HepG2 (cell line): Measurements from ENCODE around the gene RUNX2. TPM values are rescaled to one million over a fixed set of nuclear protein-coding genes. Genes with fewer than 3 reads are reported as not detected.
A peak's percentile ranks its signal among the peaks of the same experiment; 100 is the strongest.

Experiments used
- ATAC-seq: fragments of 200-7000 bp; cut with Tn5 transposase; 3 replicates; pipeline ENCODE4 v1.9.1; 2020; ENCODE audit warnings: mild to moderate bottlenecking, moderate library complexity
- BruUV-seq: library from RNA; stranded (reverse); fragments of 400-500 nt; replicated peaks from 2 replicates; lab custom pipeline; 2021; lab: Mats Ljungman, UMichigan
- CTCF ChIA-PET: fragments of 300-600 bp; formaldehyde crosslinking; extraction: SDS; loops from one replicate; lab custom pipeline; 2021; ENCODE audit warnings: low total read pairs, inconsistent platforms, low intra/inter-chr PET ratio; lab: Yijun Ruan, JAX
- POLR2A ChIA-PET: fragments of 350-600 bp; sonication (Branson Sonifier 250); formaldehyde crosslinking; loops from one replicate; lab custom pipeline; 2020; ENCODE audit warnings: antibody characterized with exemption, inconsistent platforms; lab: Yijun Ruan, JAX
- DNase-seq: peaks from one replicate; pipeline ENCODE4 v3.0.0-alpha.2; 2015; ENCODE audit warnings: low spot score
- FAIRE-seq: peaks from 3 replicates; lab custom pipeline; 2011; peaks lifted over from hg19 to GRCh38; lab: Jason Lieb, UNC
- H2AFZ ChIP-seq: one replicate; pipeline ENCODE4 v1.6.1; 2011; ENCODE audit warnings: low read length, inconsistent platforms
- H3K27ac ChIP-seq: fragments of 300-600 bp; 3 replicates; pipeline ENCODE4 v1.8.0; 2011; ENCODE audit warnings: mixed run types, mild to moderate bottlenecking, mixed read lengths, low read length, inconsistent platforms; ENCODE audit not compliant: insufficient read depth; ENCODE audit errors: extremely low read length
- H3K27me3 ChIP-seq, 2 experiments: fragments of 200-600 bp in 1 of 2; 2 replicates in 1 of 2; 3 replicates in 1 of 2; pipeline versions ENCODE4 v1.6.0 to v1.8.0; 2011; ENCODE audit warnings: low read length in 2 of 2, mild to moderate bottlenecking in 2 of 2, moderate library complexity in 2 of 2, inconsistent platforms in 1 of 2; ENCODE audit not compliant: insufficient read depth in 2 of 2, control insufficient read depth in 1 of 2
- H3K36me3 ChIP-seq, 2 experiments: fragments of 200-600 bp in 1 of 2; replicated peaks in 1 of 2; 2 replicates in 1 of 2; 3 replicates in 1 of 2; pipeline versions ENCODE4 v1.5.1 to v1.8.0; 2011; ENCODE audit warnings: low read length in 2 of 2, inconsistent platforms in 1 of 2; ENCODE audit not compliant: insufficient read depth in 2 of 2, control insufficient read depth in 1 of 2
- H3K4me1 ChIP-seq: 2 replicates; pipeline ENCODE4 v1.5.1; 2012; ENCODE audit warnings: low read length, inconsistent platforms; ENCODE audit not compliant: insufficient read depth
- H3K4me2 ChIP-seq: 2 replicates; pipeline ENCODE4 v1.6.0; 2011; ENCODE audit warnings: low read depth, low read length, inconsistent platforms
- H3K4me3 ChIP-seq, 3 experiments: fragments of 200-600 bp in 1 of 3; sonication (generic), shearing (Covaris generic) in 1 of 3; replicated peaks in 1 of 3; 2 replicates each; pipeline ENCODE4 v1.5.1; 2011 to 2016; ENCODE audit warnings: low read length in 3 of 3, inconsistent platforms in 2 of 3, low read depth in 2 of 3, mild to moderate bottlenecking in 2 of 3, control low read depth in 1 of 3, mixed read lengths in 1 of 3; ENCODE audit not compliant: insufficient read depth in 1 of 3
- H3K79me2 ChIP-seq: one replicate; pipeline ENCODE4 v1.6.1; 2011; ENCODE audit warnings: low read length, inconsistent platforms; ENCODE audit not compliant: insufficient read depth
- H3K9ac ChIP-seq: 2 replicates; pipeline ENCODE4 v1.6.0; 2011; ENCODE audit warnings: mild to moderate bottlenecking, low read depth, low read length, inconsistent platforms; ENCODE audit not compliant: insufficient read depth
- H3K9me3 ChIP-seq: 2 replicates; pipeline ENCODE4 v1.5.1; 2012; ENCODE audit warnings: mild to moderate bottlenecking, low read length
- H4K20me1 ChIP-seq: 2 replicates; pipeline ENCODE4 v1.6.0; 2011; ENCODE audit warnings: inconsistent platforms, mild to moderate bottlenecking, low read length, moderate library complexity; ENCODE audit not compliant: insufficient read depth
- DNMT1 ChIP-seq: sonication (generic); formaldehyde crosslinking; IDR thresholded peaks from 2 replicates; pipeline ENCODE4 v1.5.1; 2020; ENCODE audit warnings: mild to moderate bottlenecking, missing genetic modification reagents
- MAFK ChIP-seq, 2 experiments: IDR thresholded peaks in 1 of 2; conservative IDR thresholded peaks in 1 of 2; 2 replicates each; pipeline ENCODE4 v1.6.1; 2011; ENCODE audit warnings: improper control_type of control experiment in 2 of 2, low read length in 2 of 2
- ZNF407 ChIP-seq: sonication (generic); formaldehyde crosslinking; IDR thresholded peaks from one replicate; pipeline ENCODE4 v1.5.1; 2020; ENCODE audit warnings: mild to moderate bottlenecking, missing genetic modification reagents; ENCODE audit errors: not compliant biosample characterization
- WGBS: methylation state at CpG from one replicate; pipeline ENCODE4 v1.1.6; 2017; ENCODE audit warnings: low lambda C conversion rate; 5-methylcytosine and 5-hydroxymethylcytosine counted together
- in situ Hi-C: cut with HindIII; loops from 2 replicates; pipeline ENCODE4 v1.10.0; 2017; ENCODE audit warnings: low pct_unique_long_range_greater_than_20kb; ENCODE audit not compliant: extremely low pct_ligation_motif_present
- intact Hi-C: fragments of 100-400 bp; cut with micrococcal nuclease; formaldehyde crosslinking; loops from one replicate; pipeline ENCODE4 v1.10.0; 2022; ENCODE audit not compliant: unreplicated experiment
- polyA plus RNA-seq, 8 experiments: library from polyadenylated mRNA; depleted of rRNA in 3 of 8; stranded (reverse) in 7 of 8; unstranded in 1 of 8; fragments of >200 nt; fragmentation: Illumina TruSeq in 4 of 8; extraction: Trizol in 4 of 8; gene quantifications; 2 replicates each; pipeline versions ENCODE4 v1.2.1 to v1.2.3, GENCODE V29; 2011 to 2016; ENCODE audit warnings: low read depth in 4 of 8, missing spikeins in 1 of 8, mixed read lengths in 1 of 8; ENCODE audit not compliant: insufficient read depth in 1 of 8
- total RNA-seq, 5 experiments: library from RNA; depleted of rRNA; stranded (reverse); fragments of >200 nt; fragmentation: Illumina TruSeq; extraction: Trizol; gene quantifications; 2 replicates each; pipeline ENCODE4 v1.2.3, GENCODE V29; 2016; ENCODE audit warnings: low read depth in 1 of 5

The RUNX2 gene
- total and polyA plus RNA-seq, 2 of the 13 experiments (the other 11 are each of a cell fraction or from before 2014, with no cell fraction given) = not detected

GRCh38 chr6:45618259-45618658 is 290.1 kb downstream of the RUNX2 start (continued):
- TF ChIP-seq ZNF407 = no peak

- DNase-seq (no peak), ATAC-seq (no peak), FAIRE-seq (no peak)
- H3K9ac ChIP-seq = no peak overlapping the region
- in situ Hi-C loops (no loop called here), intact Hi-C loops (no loop called here)
- no peaks in the 10 kb centered on the region for H3K9me3 ChIP-seq
- ChIA-PET CTCF (no interaction called here), POLR2A (no interaction called here)
- H3K79me2 ChIP-seq = no peaks in the 10 kb centered on the region
- no peaks in the 10 kb centered on the region; a peak in 1 of 5 replicates for H3K27me3 ChIP-seq
- H3K4me1 ChIP-seq = no peaks in the 10 kb centered on the region
- no peak overlapping the region for H3K4me3 ChIP-seq
- no peaks in the 10 kb centered on the region for H4K20me1 ChIP-seq
- H3K27ac ChIP-seq = no peak overlapping the region
- H3K36me3 ChIP-seq = no peaks in the 10 kb centered on the region
- no peak overlapping the region for H3K4me2 ChIP-seq
- no TSS peak for BruUV-seq
- TF ChIP-seq MAFK (conservative IDR thresholded peaks at IDR 0.05 in 1 of 2, IDR thresholded peaks at IDR 0.05 in 1 of 2; ENCODE audit: low read length in 2 of 2) = peak in 1 of 2 experiments; percentile 23; a peak in 1 of 4 replicates
- no peak for TF ChIP-seq DNMT1 (CRISPR knock-in tag)
- H2AFZ ChIP-seq = no peak overlapping the region
- WGBS = 41% methylated on average over 11 of the region's 11 CpGs
Observed at GRCh38 chr6:45619211-45619760, 291.2 kb downstream of the RUNX2 start.
